ENCODE data around the gene IRF1. TPM values are rescaled to one million over a fixed set of nuclear protein-coding genes. Genes with fewer than 3 reads are reported as not detected.
A peak's percentile ranks its signal among the peaks of the same experiment; 100 is the strongest.

IRF1 gene
- total and polyA plus RNA-seq, 12 donors, result 3.0 to 116 (median 20.1) TPM

DNA sequence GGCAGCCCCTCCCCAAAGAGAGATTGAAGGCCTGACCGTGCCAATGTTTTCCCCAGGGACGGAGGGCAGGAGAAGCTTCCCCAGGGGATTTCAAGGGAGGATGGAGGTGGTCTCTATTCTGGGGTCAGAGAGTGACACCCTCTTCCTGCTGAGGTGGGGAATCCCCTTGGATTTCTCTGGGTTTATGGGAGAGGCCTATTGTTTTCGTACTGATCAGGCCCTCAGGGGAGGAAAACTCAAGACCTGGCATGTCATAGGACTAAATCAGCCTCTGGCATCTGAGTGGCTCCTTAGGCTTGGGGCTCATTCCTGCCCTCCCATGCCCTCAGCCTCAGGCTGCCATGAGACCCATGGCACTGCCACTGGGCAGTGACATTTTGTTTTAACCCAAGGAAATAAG, 44.6 kb downstream of the IRF1 start:
- intact Hi-C loops (cut with DNase I), result no loop called here
- no peaks in the 10 kb centered on the region for H3K27me3 ChIP-seq
- H3K36me3 ChIP-seq (replicated peaks in 1 of 2), result no peaks in the 10 kb centered on the region
- 46 to 75% (median 63%) methylated on average over 1 to 3 of the region's 3 CpGs for WGBS, 4 donors
- H3K4me1 ChIP-seq (replicated peaks in 1 of 2), result peaks cover 16 to 17% of the 10 kb centered on the region in 2 donors
- H3K9me3 ChIP-seq (replicated peaks in 1 of 3), result no peaks in the 10 kb centered on the region
- H3K27ac ChIP-seq, result peak overlapping the region in 3 of 5 donors; percentile 3 to 44 (median 11)
- no peak for TF ChIP-seq CTCF (IDR thresholded peaks at IDR 0.05)
- no peak for TF ChIP-seq POLR2A (IDR thresholded peaks at IDR 0.05)
- DNase-seq, result no peak
- H3K4me3 ChIP-seq, result no peak overlapping the region

DNA sequence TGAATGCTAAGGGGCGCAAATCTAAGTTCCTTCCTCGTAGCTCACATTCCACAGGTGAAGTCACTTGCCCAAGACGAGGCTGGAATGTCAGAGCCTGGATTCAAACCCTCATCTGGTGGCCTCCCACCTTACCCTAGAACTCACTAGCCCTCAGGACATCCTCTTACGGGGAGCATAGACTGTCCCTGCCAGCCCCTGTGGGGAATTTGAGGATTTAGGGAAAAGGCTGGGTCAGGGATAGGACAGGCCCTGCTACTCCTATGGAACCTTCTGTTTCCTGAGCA, 45.0 kb downstream of the IRF1 start:
- peaks cover 16 to 17% of the 10 kb centered on the region in 2 donors for H3K4me1 ChIP-seq (replicated peaks in 1 of 2)
- 88 to 100% (median 92%) methylated on average over 1 to 4 of the region's 4 CpGs for WGBS, 4 donors
- no peak overlapping the region for H3K4me3 ChIP-seq
- intact Hi-C loops (cut with DNase I), result no loop called here
- TF ChIP-seq CTCF (IDR thresholded peaks at IDR 0.05) (no peak), POLR2A (IDR thresholded peaks at IDR 0.05) (no peak)
- no peaks in the 10 kb centered on the region for H3K27me3 ChIP-seq
- no peak for DNase-seq
- H3K27ac ChIP-seq, result peak overlapping the region in 2 of 5 donors; percentile 3 to 44
- no peaks in the 10 kb centered on the region for H3K9me3 ChIP-seq (replicated peaks in 1 of 3)
- no peaks in the 10 kb centered on the region for H3K36me3 ChIP-seq (replicated peaks in 1 of 2)

GRCh38 chr5:132444841-132445639, 45.5 kb downstream of the IRF1 start:
- no peaks in the 10 kb centered on the region for H3K9me3 ChIP-seq (replicated peaks in 1 of 3)
- no peaks in the 10 kb centered on the region for H3K27me3 ChIP-seq
- TF ChIP-seq POLR2A (IDR thresholded peaks at IDR 0.05), result no peak
- no peak for TF ChIP-seq CTCF (IDR thresholded peaks at IDR 0.05)
- DNase-seq, result no peak
- intact Hi-C loops (cut with DNase I), result no loop called here
- 88 to 98% (median 96%) methylated on average over 5 of the region's 5 CpGs for WGBS, 4 donors
- peaks cover 16 to 19% of the 10 kb centered on the region in 2 donors for H3K4me1 ChIP-seq (replicated peaks in 1 of 2)
- no peak overlapping the region for H3K4me3 ChIP-seq
- H3K36me3 ChIP-seq (replicated peaks in 1 of 2), result no peaks in the 10 kb centered on the region
- peak overlapping the region in 2 of 5 donors; percentile 3 to 44 for H3K27ac ChIP-seq

DNA sequence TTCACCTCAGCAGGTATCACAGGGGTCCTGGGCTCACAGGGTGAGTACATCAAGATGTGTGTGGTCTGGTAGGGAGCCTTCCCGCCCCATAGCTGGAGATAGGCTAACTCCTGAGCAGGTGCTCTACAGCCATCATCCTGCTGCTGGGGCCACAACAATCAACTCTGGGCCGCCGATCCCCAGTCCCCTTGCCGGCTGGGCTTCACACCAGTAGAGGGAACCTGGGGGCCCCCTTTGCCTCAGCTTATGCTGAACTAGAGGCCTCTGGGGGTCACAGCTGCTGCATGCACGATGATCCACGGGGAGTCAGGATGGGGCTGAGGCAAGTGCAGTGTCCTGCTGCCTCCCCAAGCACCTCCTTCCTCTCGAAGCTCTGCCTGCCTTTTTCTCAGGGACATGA, 46.5 kb downstream of the IRF1 start:
- no peak for DNase-seq
- H3K4me3 ChIP-seq, result no peak overlapping the region
- 55 to 86% (median 68%) methylated on average over 3 to 7 of the region's 7 CpGs for whole genome bisulfite sequencing, 4 donors
- H3K9me3 ChIP-seq (replicated peaks in 1 of 3), result no peaks in the 10 kb centered on the region
- H3K36me3 ChIP-seq (replicated peaks in 1 of 2), result no peaks in the 10 kb centered on the region
- intact Hi-C loops (cut with DNase I), result no loop called here
- no peaks in the 10 kb centered on the region for H3K27me3 ChIP-seq
- peaks cover 19 to 29% of the 10 kb centered on the region in 2 donors for H3K4me1 ChIP-seq (replicated peaks in 1 of 2)
- H3K27ac ChIP-seq, result no peak overlapping the region
- TF ChIP-seq CTCF (IDR thresholded peaks at IDR 0.05) (no peak), POLR2A (IDR thresholded peaks at IDR 0.05) (no peak)
